ENCODE results near the gene PPP1R17. TPM values are rescaled to one million over a fixed set of nuclear protein-coding genes. Genes with fewer than 3 reads are reported as not detected.

Gene PPP1R17
- total and polyA plus RNA-seq, 2 donors (not counting 1 experiment from before 2014, with no cell fraction given), result 0.20 TPM; not detected in 1

DNA sequence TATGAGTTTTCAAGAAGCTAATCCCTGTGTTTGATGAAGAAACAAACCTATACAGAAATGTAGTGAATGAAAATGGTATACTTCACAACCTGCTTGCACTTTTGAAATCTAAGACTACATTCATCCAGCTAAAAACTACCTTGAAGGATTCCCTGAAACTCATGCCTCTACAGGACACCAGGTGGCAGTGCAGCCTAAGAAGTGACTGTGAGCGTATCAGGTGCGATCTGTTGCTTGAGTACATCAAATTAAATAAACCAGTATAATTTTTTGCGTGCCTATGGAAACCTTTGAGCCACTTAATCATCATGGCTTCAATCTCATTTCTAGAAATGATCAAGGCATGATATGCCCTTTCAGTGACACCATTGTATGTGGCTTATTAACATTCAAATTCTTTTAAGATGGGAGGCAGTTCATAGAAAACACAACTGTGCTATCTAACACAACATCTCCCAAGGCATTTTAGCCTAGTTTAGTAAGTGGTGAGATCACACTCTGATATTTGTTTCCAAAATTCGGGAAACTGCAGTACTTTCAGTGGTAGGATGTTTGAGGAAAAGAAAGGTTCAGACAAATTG is 57.4 kb downstream of the PPP1R17 start:
- Histone ChIP-seq H3K9ac (ENCODE audit: low read length) (no peak overlapping the region), H3K4me2 (replicated peaks; ENCODE audit: low read depth, low read length, poor library complexity, severe bottlenecking) (no peak overlapping the region), H4K20me1 (ENCODE audit: control insufficient read depth, insufficient read depth, low read length, poor library complexity, severe bottlenecking) (no peaks in the 10 kb centered on the region), H3K9me3 (ENCODE audit: control extremely low read depth in 1 of 3, control insufficient read depth in 2 of 3, insufficient read depth in 1 of 3, low read length in 2 of 3) (no peaks in the 10 kb centered on the region), H3K36me3 (replicated peaks in 1 of 2; ENCODE audit: control extremely low read depth in 1 of 2, control insufficient read depth in 1 of 2, extremely low read depth in 1 of 2, insufficient read depth in 2 of 2, low read length in 1 of 2) (no peaks in the 10 kb centered on the region), H3K4me3 (ENCODE audit: control extremely low read depth in 1 of 5, extremely low read depth in 1 of 5, insufficient read depth in 1 of 5, low read depth in 2 of 5, low read length in 4 of 5) (no peak overlapping the region), H3K27ac (ENCODE audit: low read length in 2 of 2) (no peak overlapping the region), H3K79me2 (ENCODE audit: control insufficient read depth, insufficient read depth, low read length) (no peaks in the 10 kb centered on the region), H2AFZ (ENCODE audit: insufficient read depth, low read depth, low read length, poor library complexity, severe bottlenecking) (no peak overlapping the region), H3K4me1 (ENCODE audit: control insufficient read depth in 2 of 2, insufficient read depth in 2 of 2, low read length in 2 of 2) (no peaks in the 10 kb centered on the region), H3K27me3 (replicated peaks in 1 of 4; ENCODE audit: control extremely low read depth in 1 of 4, control insufficient read depth in 3 of 4, insufficient read depth in 4 of 4, low read length in 3 of 4) (peaks cover 0 to 3% (median 0%) of the 10 kb centered on the region in 4 experiments)
- no peak for TF ChIP-seq EZH2 (IDR thresholded peaks at IDR 0.05; ENCODE audit: borderline replicate concordance, insufficient read depth, low read depth, low read length, poor library complexity, severe bottlenecking)
- TF ChIP-seq, protein P1, sequence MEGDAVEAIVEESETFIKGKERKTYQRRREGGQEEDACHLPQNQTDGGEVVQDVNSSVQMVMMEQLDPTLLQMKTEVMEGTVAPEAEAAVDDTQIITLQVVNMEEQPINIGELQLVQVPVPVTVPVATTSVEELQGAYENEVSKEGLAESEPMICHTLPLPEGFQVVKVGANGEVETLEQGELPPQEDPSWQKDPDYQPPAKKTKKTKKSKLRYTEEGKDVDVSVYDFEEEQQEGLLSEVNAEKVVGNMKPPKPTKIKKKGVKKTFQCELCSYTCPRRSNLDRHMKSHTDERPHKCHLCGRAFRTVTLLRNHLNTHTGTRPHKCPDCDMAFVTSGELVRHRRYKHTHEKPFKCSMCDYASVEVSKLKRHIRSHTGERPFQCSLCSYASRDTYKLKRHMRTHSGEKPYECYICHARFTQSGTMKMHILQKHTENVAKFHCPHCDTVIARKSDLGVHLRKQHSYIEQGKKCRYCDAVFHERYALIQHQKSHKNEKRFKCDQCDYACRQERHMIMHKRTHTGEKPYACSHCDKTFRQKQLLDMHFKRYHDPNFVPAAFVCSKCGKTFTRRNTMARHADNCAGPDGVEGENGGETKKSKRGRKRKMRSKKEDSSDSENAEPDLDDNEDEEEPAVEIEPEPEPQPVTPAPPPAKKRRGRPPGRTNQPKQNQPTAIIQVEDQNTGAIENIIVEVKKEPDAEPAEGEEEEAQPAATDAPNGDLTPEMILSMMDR (IDR thresholded peaks at IDR 0.05), result peak; percentile 65
- ChIA-PET POLR2A (no interaction called here), CTCF (interaction anchor here (1.0 kb wide), 2 partner anchors 611 to 738 kb away, joined by 3 read pairs; no protein-coding TSS in a partner anchor)
- Mint-ChIP-seq H3K27me3 (peaks cover 25% of the 10 kb centered on the region), H3K4me1 (no peaks in the 10 kb centered on the region), H3K9me3 (ENCODE audit: insufficient read depth) (no peaks in the 10 kb centered on the region), H3K4me3 (no peak overlapping the region), H3K27ac (no peak overlapping the region)
- intact Hi-C loops (cut with micrococcal nuclease), result loop anchor here (5.0 kb wide), 1 partner anchor 603 kb away; no protein-coding TSS in a partner anchor
- no CpG with 5 or more reads among the region's 4 CpGs for WGBS (ENCODE audit: insufficient coverage)
- no peak for ATAC-seq (ENCODE audit: low read depth)
- peak; percentile 22 for DNase-seq

DNA sequence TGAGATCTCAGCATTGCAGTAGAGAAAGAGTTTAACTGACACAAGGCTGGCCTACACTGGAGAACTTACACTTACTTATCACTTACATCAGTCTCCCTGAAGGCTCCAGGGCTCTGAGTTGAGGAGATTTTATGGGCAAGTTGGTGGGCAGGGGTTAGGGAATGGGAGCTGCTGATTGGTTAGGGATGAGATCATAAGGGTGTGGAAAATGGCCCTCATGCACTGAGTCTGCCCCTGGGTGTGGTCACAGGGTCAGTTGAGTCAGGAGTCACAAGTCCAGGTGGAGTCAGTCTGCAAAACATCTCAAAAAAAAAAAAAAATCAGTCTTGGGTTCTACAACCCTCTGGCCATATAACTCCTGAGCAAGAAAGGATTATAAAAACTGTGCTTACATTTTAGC is 60.5 kb downstream of the PPP1R17 start:
- POLR2A ChIA-PET, result no interaction called here
- TF ChIP-seq, protein P1 (IDR thresholded peaks at IDR 0.05), result no peak
- no peak for TF ChIP-seq EZH2 (IDR thresholded peaks at IDR 0.05; ENCODE audit: borderline replicate concordance, insufficient read depth, low read depth, low read length, poor library complexity, severe bottlenecking)

More for the DNA sequence above, 60.5 kb downstream of the PPP1R17 start:
- ATAC-seq (ENCODE audit: low read depth), result no peak
- no peaks in the 10 kb centered on the region for H4K20me1 ChIP-seq (ENCODE audit: control insufficient read depth, insufficient read depth, low read length, poor library complexity, severe bottlenecking)
- CTCF ChIA-PET, result interaction anchor here (0.7 kb wide), 1 partner anchor 460 kb away, joined by 4 read pairs; no protein-coding TSS in a partner anchor
- H3K79me2 ChIP-seq (ENCODE audit: control insufficient read depth, insufficient read depth, low read length), result no peaks in the 10 kb centered on the region
- no peaks in the 10 kb centered on the region for H3K4me1 Mint-ChIP-seq
- no peaks in the 10 kb centered on the region for H3K9me3 ChIP-seq (ENCODE audit: control extremely low read depth in 1 of 3, control insufficient read depth in 2 of 3, insufficient read depth in 1 of 3, low read length in 2 of 3)
- H3K36me3 ChIP-seq (replicated peaks in 1 of 2; ENCODE audit: control extremely low read depth in 1 of 2, control insufficient read depth in 1 of 2, extremely low read depth in 1 of 2, insufficient read depth in 2 of 2, low read length in 1 of 2), result no peaks in the 10 kb centered on the region
- no peak overlapping the region for H3K4me2 ChIP-seq (replicated peaks; ENCODE audit: low read depth, low read length, poor library complexity, severe bottlenecking)
- H3K27ac Mint-ChIP-seq, result no peak overlapping the region
- intact Hi-C loops (cut with micrococcal nuclease), result no loop called here
- H2AFZ ChIP-seq (ENCODE audit: insufficient read depth, low read depth, low read length, poor library complexity, severe bottlenecking), result no peak overlapping the region
- no peak overlapping the region for H3K4me3 Mint-ChIP-seq
- no peak overlapping the region for H3K27ac ChIP-seq (ENCODE audit: low read length in 2 of 2)
- no peak overlapping the region for H3K9ac ChIP-seq (ENCODE audit: low read length)
- H3K4me1 ChIP-seq (ENCODE audit: control insufficient read depth in 2 of 2, insufficient read depth in 2 of 2, low read length in 2 of 2), result no peaks in the 10 kb centered on the region
- no peak overlapping the region for H3K4me3 ChIP-seq (ENCODE audit: control extremely low read depth in 1 of 5, extremely low read depth in 1 of 5, insufficient read depth in 1 of 5, low read depth in 2 of 5, low read length in 4 of 5)
- no peak for DNase-seq
- no peaks in the 10 kb centered on the region for H3K9me3 Mint-ChIP-seq (ENCODE audit: insufficient read depth)
- H3K27me3 ChIP-seq (replicated peaks in 1 of 4; ENCODE audit: control extremely low read depth in 1 of 4, control insufficient read depth in 3 of 4, insufficient read depth in 4 of 4, low read length in 3 of 4), result peaks cover 0 to under 1% (median 0%) of the 10 kb centered on the region in 4 experiments
- peaks cover 23% of the 10 kb centered on the region for H3K27me3 Mint-ChIP-seq

Measured in B cell (primary cell).